ENCODE data around the gene NRIP3. TPM values are rescaled to one million over a fixed set of nuclear protein-coding genes. Genes with fewer than 3 reads are reported as not detected.

Gene NRIP3
- total RNA-seq, 1 experiment from 2014 or later, result not detected

DNA sequence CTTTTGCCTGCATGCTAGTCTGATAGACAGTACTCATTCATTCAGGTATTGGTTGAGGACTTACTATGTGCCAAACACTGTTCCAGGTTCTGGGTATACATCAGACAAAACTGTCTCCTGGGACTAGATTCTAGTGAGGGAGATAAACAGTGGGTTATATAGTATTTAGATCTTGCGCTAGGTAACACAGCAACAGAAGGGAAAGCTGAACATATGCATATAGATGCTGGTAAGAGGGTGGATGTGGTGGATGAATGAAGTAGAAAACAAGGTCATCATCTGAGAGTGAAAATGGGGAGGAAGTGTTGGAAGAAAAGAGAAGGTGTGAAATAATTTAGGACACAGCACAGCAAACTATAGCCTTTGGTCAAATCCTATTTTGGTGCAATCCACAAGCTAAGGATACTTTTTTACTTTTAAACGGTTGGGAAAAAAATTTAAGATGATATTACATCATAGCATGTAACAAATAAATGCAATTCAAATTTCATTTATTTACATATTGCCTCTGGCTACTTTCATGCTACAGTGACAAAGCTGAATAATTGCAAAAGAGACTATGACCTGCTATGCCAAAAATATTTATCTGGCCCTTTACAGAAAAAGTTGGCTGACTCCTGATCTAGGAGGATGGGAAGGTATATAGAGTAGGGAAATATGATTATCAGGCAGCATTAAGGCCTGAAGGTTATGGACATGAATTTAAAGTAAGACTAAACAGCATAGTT, 32.4 kb downstream of the NRIP3 start:
- Histone ChIP-seq H3K79me2 (ENCODE audit: low read length) (no peaks in the 10 kb centered on the region), H3K9ac (ENCODE audit: low read length) (no peak overlapping the region), H3K9me3 (ENCODE audit: low read length) (no peaks in the 10 kb centered on the region), H3K4me3 (ENCODE audit: low read length) (no peak overlapping the region), H3F3A (ENCODE audit: low read length, unreplicated experiment) (no peaks in the 10 kb centered on the region), H3K9me2 (replicated peaks; ENCODE audit: low read length) (no peaks in the 10 kb centered on the region), H2AFZ (ENCODE audit: low read length) (no peak overlapping the region), H3K4me2 (ENCODE audit: low read length) (no peak overlapping the region), H3K4me1 (ENCODE audit: insufficient read depth, low read length) (no peaks in the 10 kb centered on the region), H4K20me1 (ENCODE audit: low read length) (no peaks in the 10 kb centered on the region), H3K27ac (ENCODE audit: low read length) (no peak overlapping the region), H3K36me3 (ENCODE audit: low read depth, low read length) (no peaks in the 10 kb centered on the region), H3K27me3 (ENCODE audit: low read length) (no peaks in the 10 kb centered on the region)
- ChIA-PET CTCF (no interaction called here), POLR2A (ENCODE audit: unreplicated experiment) (no interaction called here)
- DNase-seq, result no peak
- ATAC-seq, result no peak
- BruUV-seq (replicated peaks), result no TSS peak
- intact Hi-C loops (cut with micrococcal nuclease), result no loop called here
- TF ChIP-seq, protein P1, sequence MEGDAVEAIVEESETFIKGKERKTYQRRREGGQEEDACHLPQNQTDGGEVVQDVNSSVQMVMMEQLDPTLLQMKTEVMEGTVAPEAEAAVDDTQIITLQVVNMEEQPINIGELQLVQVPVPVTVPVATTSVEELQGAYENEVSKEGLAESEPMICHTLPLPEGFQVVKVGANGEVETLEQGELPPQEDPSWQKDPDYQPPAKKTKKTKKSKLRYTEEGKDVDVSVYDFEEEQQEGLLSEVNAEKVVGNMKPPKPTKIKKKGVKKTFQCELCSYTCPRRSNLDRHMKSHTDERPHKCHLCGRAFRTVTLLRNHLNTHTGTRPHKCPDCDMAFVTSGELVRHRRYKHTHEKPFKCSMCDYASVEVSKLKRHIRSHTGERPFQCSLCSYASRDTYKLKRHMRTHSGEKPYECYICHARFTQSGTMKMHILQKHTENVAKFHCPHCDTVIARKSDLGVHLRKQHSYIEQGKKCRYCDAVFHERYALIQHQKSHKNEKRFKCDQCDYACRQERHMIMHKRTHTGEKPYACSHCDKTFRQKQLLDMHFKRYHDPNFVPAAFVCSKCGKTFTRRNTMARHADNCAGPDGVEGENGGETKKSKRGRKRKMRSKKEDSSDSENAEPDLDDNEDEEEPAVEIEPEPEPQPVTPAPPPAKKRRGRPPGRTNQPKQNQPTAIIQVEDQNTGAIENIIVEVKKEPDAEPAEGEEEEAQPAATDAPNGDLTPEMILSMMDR (conservative IDR thresholded peaks at IDR 0.05; ENCODE audit: low read depth, low read length), result no peak
- TF ChIP-seq EZH2phosphoT487 (IDR thresholded peaks at IDR 0.05; ENCODE audit: borderline replicate concordance, low read length) (no peak), EZH2 (IDR thresholded peaks at IDR 0.05; ENCODE audit: low read length, unreplicated experiment) (no peak)

DNA sequence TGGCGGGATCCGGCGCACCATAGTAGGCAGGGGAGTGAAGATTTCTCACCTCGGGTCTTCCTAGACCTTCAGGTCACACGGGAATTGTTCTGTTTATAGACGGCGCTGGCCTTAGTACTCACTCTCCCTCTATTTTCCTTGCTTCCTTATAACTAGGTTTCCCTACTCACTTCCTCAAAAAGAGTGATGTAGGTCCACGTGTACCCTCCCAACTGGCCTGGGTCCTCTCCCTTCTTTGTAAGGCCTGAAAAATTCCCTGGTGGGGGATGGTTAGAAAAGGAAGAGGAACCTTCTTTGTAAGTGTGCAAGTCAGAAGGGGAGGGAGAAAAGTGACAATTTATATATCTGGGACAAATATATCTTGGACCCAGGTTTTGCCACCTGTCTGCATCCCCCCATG, 36.6 kb downstream of the NRIP3 start:
- BruUV-seq (replicated peaks), result no TSS peak
- Histone ChIP-seq H3K36me3 (ENCODE audit: low read depth, low read length) (no peaks in the 10 kb centered on the region), H3K79me2 (ENCODE audit: low read length) (peaks cover 20% of the 10 kb centered on the region), H3K9me3 (ENCODE audit: low read length) (no peaks in the 10 kb centered on the region), H3F3A (ENCODE audit: low read length, unreplicated experiment) (no peaks in the 10 kb centered on the region), H2AFZ (ENCODE audit: low read length) (no peak overlapping the region), H3K9me2 (replicated peaks; ENCODE audit: low read length) (no peaks in the 10 kb centered on the region), H3K4me3 (ENCODE audit: low read length) (no peak overlapping the region), H3K27me3 (ENCODE audit: low read length) (no peaks in the 10 kb centered on the region), H3K4me1 (ENCODE audit: insufficient read depth, low read length) (peaks cover 17% of the 10 kb centered on the region), H4K20me1 (ENCODE audit: low read length) (no peaks in the 10 kb centered on the region), H3K4me2 (ENCODE audit: low read length) (no peak overlapping the region), H3K9ac (ENCODE audit: low read length) (no peak overlapping the region), H3K27ac (ENCODE audit: low read length) (no peak overlapping the region)
- POLR2A ChIA-PET (ENCODE audit: unreplicated experiment), result no interaction called here
- ATAC-seq, result no peak
- no peak for DNase-seq
- intact Hi-C loops (cut with micrococcal nuclease), result no loop called here
- TF ChIP-seq, protein P1 (conservative IDR thresholded peaks at IDR 0.05; ENCODE audit: low read depth, low read length), result no peak
- no peak for TF ChIP-seq EZH2 (IDR thresholded peaks at IDR 0.05; ENCODE audit: low read length, unreplicated experiment)
- TF ChIP-seq EZH2phosphoT487 (IDR thresholded peaks at IDR 0.05; ENCODE audit: borderline replicate concordance, low read length), result no peak
- CTCF ChIA-PET, result no interaction called here

All from PC-3 (cell line).